CD14-positive monocyte (primary cell): ENCODE measurements around the gene FBXO30. TPM values are rescaled to one million over a fixed set of nuclear protein-coding genes. Genes with fewer than 3 reads are reported as not detected.

Source experiments
- DNase-seq, 3 donors: peaks; one replicate each; pipeline ENCODE4 v3.0.0-alpha.2; 2011 to 2022
- H2AFZ ChIP-seq: 2 replicates; pipeline ENCODE4 v1.6.0; 2012; ENCODE audit warnings: mild to moderate bottlenecking, low read depth, low read length, inconsistent platforms; ENCODE audit not compliant: insufficient read depth, poor library complexity, severe bottlenecking
- H3K27ac ChIP-seq, 2 donors: 1 replicate in 1 of 2; 2 replicates in 1 of 2; pipeline ENCODE4 v1.5.1; 2012 to 2013; ENCODE audit warnings: low read length in 2 of 2, control low read depth in 1 of 2, inconsistent platforms in 1 of 2, low read depth in 1 of 2, mild to moderate bottlenecking in 1 of 2
- H3K27me3 ChIP-seq, 2 donors: one replicate each; pipeline versions ENCODE4 v1.6.0 to v1.6.1; 2011 to 2013; ENCODE audit warnings: low read length in 2 of 2; ENCODE audit not compliant: control insufficient read depth in 2 of 2, insufficient read depth in 2 of 2
- H3K36me3 ChIP-seq, 2 donors: replicated peaks in 1 of 2; 1 replicate in 1 of 2; 2 replicates in 1 of 2; pipeline versions ENCODE4 v1.5.1 to v1.6.1; 2012 to 2013; ENCODE audit warnings: low read length in 2 of 2, control low read depth in 1 of 2, inconsistent platforms in 1 of 2, mild to moderate bottlenecking in 1 of 2; ENCODE audit not compliant: insufficient read depth in 2 of 2, control insufficient read depth in 1 of 2
- H3K4me1 ChIP-seq, 2 donors: 1 replicate in 1 of 2; 2 replicates in 1 of 2; pipeline versions ENCODE4 v1.5.1 to v1.6.1; 2012 to 2013; ENCODE audit warnings: low read length in 2 of 2, control low read depth in 1 of 2, inconsistent platforms in 1 of 2, mild to moderate bottlenecking in 1 of 2, moderate library complexity in 1 of 2; ENCODE audit not compliant: insufficient read depth in 2 of 2, control insufficient read depth in 1 of 2
- H3K4me2 ChIP-seq: replicated peaks from 2 replicates; pipeline ENCODE3; 2012; ENCODE audit warnings: low read length, moderate library complexity, mild to moderate bottlenecking; ENCODE audit not compliant: poor library complexity, severe bottlenecking; ENCODE audit errors: extremely low read depth
- H3K4me3 ChIP-seq, 3 experiments: fragments of 200-600 bp in 1 of 3; sonication (generic) in 1 of 3; replicated peaks in 1 of 3; 1 replicate in 2 of 3; 2 replicates in 1 of 3; pipeline ENCODE4 v1.5.1; 2011 to 2013; ENCODE audit warnings: low read length in 3 of 3, mild to moderate bottlenecking in 3 of 3, control low read depth in 2 of 3, low read depth in 2 of 3, inconsistent platforms in 1 of 3, moderate library complexity in 1 of 3
- H3K79me2 ChIP-seq: 2 replicates; pipeline ENCODE4 v1.6.0; 2012; ENCODE audit warnings: mild to moderate bottlenecking, control low read depth, inconsistent platforms, low read length, moderate library complexity; ENCODE audit not compliant: insufficient read depth
- H3K9ac ChIP-seq: 2 replicates; pipeline ENCODE4 v1.6.0; 2017; ENCODE audit warnings: low read length, mild to moderate bottlenecking; ENCODE audit not compliant: insufficient read depth, poor library complexity, severe bottlenecking
- H3K9me3 ChIP-seq, 2 donors: replicated peaks in 1 of 2; 1 replicate in 1 of 2; 2 replicates in 1 of 2; pipeline versions ENCODE4 v1.5.1 to v1.6.1; 2012 to 2013; ENCODE audit warnings: low read length in 2 of 2, control low read depth in 1 of 2; ENCODE audit not compliant: control insufficient read depth in 1 of 2, insufficient read depth in 1 of 2
- H4K20me1 ChIP-seq: 2 replicates; pipeline ENCODE4 v1.6.0; 2012; ENCODE audit warnings: mild to moderate bottlenecking, low read length, control low read depth, moderate library complexity; ENCODE audit not compliant: insufficient read depth
- H3K27ac Mint-ChIP-seq, 7 donors: one replicate each; pipeline ENCODE4 v1.8.0; 2020; ENCODE audit warnings: mild to moderate bottlenecking in 7 of 7, mixed read lengths in 7 of 7, moderate library complexity in 6 of 7, inconsistent platforms in 2 of 7
- H3K27me3 Mint-ChIP-seq, 3 donors: one replicate each; pipeline ENCODE4 v1.8.0; 2021 to 2022; ENCODE audit warnings: low read depth in 3 of 3, mild to moderate bottlenecking in 3 of 3, mixed read lengths in 3 of 3, moderate library complexity in 3 of 3, inconsistent platforms in 1 of 3
- H3K36me3 Mint-ChIP-seq, 2 donors: one replicate each; pipeline ENCODE4 v1.8.0; 2020; ENCODE audit warnings: mixed read lengths in 2 of 2, inconsistent platforms in 1 of 2, mild to moderate bottlenecking in 1 of 2
- H3K4me1 Mint-ChIP-seq: one replicate; pipeline ENCODE4 v1.8.0; 2020; ENCODE audit warnings: mild to moderate bottlenecking, mixed read lengths
- H3K4me3 Mint-ChIP-seq, 2 donors: one replicate each; pipeline ENCODE4 v1.8.0; 2020; ENCODE audit warnings: mild to moderate bottlenecking in 2 of 2, mixed read lengths in 2 of 2, moderate library complexity in 1 of 2
- H3K9me3 Mint-ChIP-seq, 7 donors: one replicate each; pipeline ENCODE4 v1.8.0; 2020 to 2022; ENCODE audit warnings: mixed read lengths in 7 of 7, mild to moderate bottlenecking in 6 of 7, moderate library complexity in 6 of 7, inconsistent platforms in 2 of 7
- WGBS: methylation state at CpG from one replicate; pipeline ENCODE4 v1.1.5; 2013; ENCODE audit warnings: missing lambda C conversion rate; ENCODE audit not compliant: insufficient coverage; 5-methylcytosine and 5-hydroxymethylcytosine counted together
- intact Hi-C, 2 donors: fragments of 100-400 bp; cut with micrococcal nuclease; formaldehyde crosslinking; loops; one replicate each; pipeline versions ENCODE4 v1.15.0 to v1.15.1; 2023
- polyA plus RNA-seq, 3 donors: library from polyadenylated mRNA; depleted of rRNA in 1 of 3; unstranded in 2 of 3; stranded (reverse) in 1 of 3; fragments of 300-500 nt in 2 of 3; fragments of >200 nt in 1 of 3; fragmentation: Illumina TruSeq in 2 of 3; gene quantifications; 1 replicate in 2 of 3; 2 replicates in 1 of 3; pipeline ENCODE4 v1.2.3, GENCODE V29; 2012 to 2021
- TF ChIP-seq, protein P1 (sequence below): fragments of 200-600 bp; IDR thresholded peaks from one replicate; pipeline ENCODE4 v1.8.0; 2022; ENCODE audit warnings: antibody characterized with exemption, mild to moderate bottlenecking

Gene FBXO30
- polyA plus RNA-seq, 3 donors, result 0.83 to 1.7 (median 1.1) TPM

GRCh38 chr6:145809211-145809610, 5.4 kb downstream of the FBXO30 start:
- H2AFZ ChIP-seq, result no peak overlapping the region
- intact Hi-C loops, result no loop called here
- peaks cover 18 to 21% of the 10 kb centered on the region in 2 donors for H3K36me3 ChIP-seq
- H3K4me3 ChIP-seq, result no peak overlapping the region
- H3K4me1 ChIP-seq, result peaks cover 4 to 26% of the 10 kb centered on the region in 2 donors
- Mint-ChIP-seq H3K4me1 (peaks cover 33% of the 10 kb centered on the region), H3K36me3 (peaks cover 20 to 21% of the 10 kb centered on the region in 2 donors), H3K4me3 (no peak overlapping the region), H3K27me3 (no peaks in the 10 kb centered on the region), H3K9me3 (peaks cover 0 to 2% (median 0%) of the 10 kb centered on the region in 7 donors), H3K27ac (peak overlapping the region in 1 of 7 donors; percentile 30)
- TF ChIP-seq, protein P1, sequence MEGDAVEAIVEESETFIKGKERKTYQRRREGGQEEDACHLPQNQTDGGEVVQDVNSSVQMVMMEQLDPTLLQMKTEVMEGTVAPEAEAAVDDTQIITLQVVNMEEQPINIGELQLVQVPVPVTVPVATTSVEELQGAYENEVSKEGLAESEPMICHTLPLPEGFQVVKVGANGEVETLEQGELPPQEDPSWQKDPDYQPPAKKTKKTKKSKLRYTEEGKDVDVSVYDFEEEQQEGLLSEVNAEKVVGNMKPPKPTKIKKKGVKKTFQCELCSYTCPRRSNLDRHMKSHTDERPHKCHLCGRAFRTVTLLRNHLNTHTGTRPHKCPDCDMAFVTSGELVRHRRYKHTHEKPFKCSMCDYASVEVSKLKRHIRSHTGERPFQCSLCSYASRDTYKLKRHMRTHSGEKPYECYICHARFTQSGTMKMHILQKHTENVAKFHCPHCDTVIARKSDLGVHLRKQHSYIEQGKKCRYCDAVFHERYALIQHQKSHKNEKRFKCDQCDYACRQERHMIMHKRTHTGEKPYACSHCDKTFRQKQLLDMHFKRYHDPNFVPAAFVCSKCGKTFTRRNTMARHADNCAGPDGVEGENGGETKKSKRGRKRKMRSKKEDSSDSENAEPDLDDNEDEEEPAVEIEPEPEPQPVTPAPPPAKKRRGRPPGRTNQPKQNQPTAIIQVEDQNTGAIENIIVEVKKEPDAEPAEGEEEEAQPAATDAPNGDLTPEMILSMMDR, result no peak
- peaks cover 96% of the 10 kb centered on the region for H3K79me2 ChIP-seq
- no peak for DNase-seq
- H4K20me1 ChIP-seq, result peaks cover 85% of the 10 kb centered on the region
- no peak overlapping the region for H3K9ac ChIP-seq
- H3K9me3 ChIP-seq, result no peaks in the 10 kb centered on the region
- no peak overlapping the region for H3K4me2 ChIP-seq
- H3K27ac ChIP-seq, result no peak overlapping the region
- H3K27me3 ChIP-seq, result no peaks in the 10 kb centered on the region

- Histone ChIP-seq H3K36me3 (peaks cover 21 to 30% of the 10 kb centered on the region in 2 donors), H4K20me1 (peaks cover 90% of the 10 kb centered on the region), H3K9ac (no peak overlapping the region), H3K4me2 (no peak overlapping the region), H3K4me3 (no peak overlapping the region), H3K79me2 (peaks cover 95% of the 10 kb centered on the region), H3K27me3 (no peaks in the 10 kb centered on the region), H3K9me3 (no peaks in the 10 kb centered on the region), H3K27ac (no peak overlapping the region), H3K4me1 (peaks cover 3 to 16% of the 10 kb centered on the region in 2 donors), H2AFZ (no peak overlapping the region)
- no peak overlapping the region for H3K4me3 Mint-ChIP-seq
- peaks cover 31% of the 10 kb centered on the region for H3K4me1 Mint-ChIP-seq
- peaks cover 28% of the 10 kb centered on the region in 2 donors for H3K36me3 Mint-ChIP-seq
- peak overlapping the region in 2 of 7 donors; percentile 50 to 52 for H3K27ac Mint-ChIP-seq
- 83% methylated on average over 1 of the region's 2 CpGs for WGBS
- TF ChIP-seq, protein P1, result no peak
- DNase-seq, result peak in 2 of 3 donors; percentile 10 to 34
- peaks cover 0 to 2% (median 0%) of the 10 kb centered on the region in 7 donors for H3K9me3 Mint-ChIP-seq
- H3K27me3 Mint-ChIP-seq, result no peaks in the 10 kb centered on the region
- intact Hi-C loops, result no loop called here
Observed at GRCh38 chr6:145808239-145808638, 6.4 kb downstream of the FBXO30 start.
